HepG2 (cell line): ENCODE results near the gene SMIM41. TPM values are rescaled to one million over a fixed set of nuclear protein-coding genes. Genes with fewer than 3 reads are reported as not detected.

Source experiments
- ATAC-seq: fragments of 200-7000 bp; cut with Tn5 transposase; 3 replicates; pipeline ENCODE4 v1.9.1; 2020; ENCODE audit warnings: mild to moderate bottlenecking, moderate library complexity
- BruUV-seq: library from RNA; stranded (reverse); fragments of 400-500 nt; replicated peaks from 2 replicates; lab custom pipeline; 2021; lab: Mats Ljungman, UMichigan
- CTCF ChIA-PET: fragments of 300-600 bp; formaldehyde crosslinking; extraction: SDS; loops from one replicate; lab custom pipeline; 2021; ENCODE audit warnings: low total read pairs, inconsistent platforms, low intra/inter-chr PET ratio; lab: Yijun Ruan, JAX
- POLR2A ChIA-PET: fragments of 350-600 bp; sonication (Branson Sonifier 250); formaldehyde crosslinking; loops from one replicate; lab custom pipeline; 2020; ENCODE audit warnings: antibody characterized with exemption, inconsistent platforms; lab: Yijun Ruan, JAX
- DNase-seq: peaks from one replicate; pipeline ENCODE4 v3.0.0-alpha.2; 2015; ENCODE audit warnings: low spot score
- FAIRE-seq: peaks from 3 replicates; lab custom pipeline; 2011; peaks lifted over from hg19 to GRCh38; lab: Jason Lieb, UNC
- H2AFZ ChIP-seq: one replicate; pipeline ENCODE4 v1.6.1; 2011; ENCODE audit warnings: low read length, inconsistent platforms
- H3K27ac ChIP-seq: fragments of 300-600 bp; 3 replicates; pipeline ENCODE4 v1.8.0; 2011; ENCODE audit warnings: mixed run types, mild to moderate bottlenecking, mixed read lengths, low read length, inconsistent platforms; ENCODE audit not compliant: insufficient read depth; ENCODE audit errors: extremely low read length
- H3K27me3 ChIP-seq, 2 experiments: fragments of 200-600 bp in 1 of 2; 2 replicates in 1 of 2; 3 replicates in 1 of 2; pipeline versions ENCODE4 v1.6.0 to v1.8.0; 2011; ENCODE audit warnings: low read length in 2 of 2, mild to moderate bottlenecking in 2 of 2, moderate library complexity in 2 of 2, inconsistent platforms in 1 of 2; ENCODE audit not compliant: insufficient read depth in 2 of 2, control insufficient read depth in 1 of 2
- H3K36me3 ChIP-seq, 2 experiments: fragments of 200-600 bp in 1 of 2; replicated peaks in 1 of 2; 2 replicates in 1 of 2; 3 replicates in 1 of 2; pipeline versions ENCODE4 v1.5.1 to v1.8.0; 2011; ENCODE audit warnings: low read length in 2 of 2, inconsistent platforms in 1 of 2; ENCODE audit not compliant: insufficient read depth in 2 of 2, control insufficient read depth in 1 of 2
- H3K4me1 ChIP-seq: 2 replicates; pipeline ENCODE4 v1.5.1; 2012; ENCODE audit warnings: low read length, inconsistent platforms; ENCODE audit not compliant: insufficient read depth
- H3K4me2 ChIP-seq: 2 replicates; pipeline ENCODE4 v1.6.0; 2011; ENCODE audit warnings: low read depth, low read length, inconsistent platforms
- H3K4me3 ChIP-seq, 3 experiments: fragments of 200-600 bp in 1 of 3; sonication (generic), shearing (Covaris generic) in 1 of 3; replicated peaks in 1 of 3; 2 replicates each; pipeline ENCODE4 v1.5.1; 2011 to 2016; ENCODE audit warnings: low read length in 3 of 3, inconsistent platforms in 2 of 3, low read depth in 2 of 3, mild to moderate bottlenecking in 2 of 3, control low read depth in 1 of 3, mixed read lengths in 1 of 3; ENCODE audit not compliant: insufficient read depth in 1 of 3
- H3K79me2 ChIP-seq: one replicate; pipeline ENCODE4 v1.6.1; 2011; ENCODE audit warnings: low read length, inconsistent platforms; ENCODE audit not compliant: insufficient read depth
- H3K9ac ChIP-seq: 2 replicates; pipeline ENCODE4 v1.6.0; 2011; ENCODE audit warnings: mild to moderate bottlenecking, low read depth, low read length, inconsistent platforms; ENCODE audit not compliant: insufficient read depth
- H3K9me3 ChIP-seq: 2 replicates; pipeline ENCODE4 v1.5.1; 2012; ENCODE audit warnings: mild to moderate bottlenecking, low read length
- H4K20me1 ChIP-seq: 2 replicates; pipeline ENCODE4 v1.6.0; 2011; ENCODE audit warnings: inconsistent platforms, mild to moderate bottlenecking, low read length, moderate library complexity; ENCODE audit not compliant: insufficient read depth
- AGO1 ChIP-seq: fragments of 200-400 bp; formaldehyde crosslinking; IDR thresholded peaks from 2 replicates; pipeline ENCODE4 v1.6.1; 2017; ENCODE audit warnings: mild to moderate bottlenecking, low read depth, low read length, moderate library complexity; ENCODE audit not compliant: poor library complexity, severe bottlenecking
- ARID2 ChIP-seq: sonication (generic); formaldehyde crosslinking; IDR thresholded peaks from 2 replicates; pipeline ENCODE4 v1.8.1; 2022; ENCODE audit warnings: mild to moderate bottlenecking, missing genetic modification reagents, borderline replicate concordance
- DR1 ChIP-seq: sonication (generic); formaldehyde crosslinking; IDR thresholded peaks from 2 replicates; pipeline ENCODE4 v1.8.0; 2021; ENCODE audit warnings: mild to moderate bottlenecking, missing genetic modification reagents, inconsistent platforms
- ELF1 ChIP-seq: sonication (generic); formaldehyde crosslinking; IDR thresholded peaks from 2 replicates; pipeline ENCODE4 v1.4.0; 2020; ENCODE audit warnings: missing genetic modification reagents
- GTF2F1 ChIP-seq: fragments of 150-350 bp; IDR thresholded peaks from 2 replicates; pipeline ENCODE4 v1.6.1; 2014; ENCODE audit warnings: low read length
- POGZ ChIP-seq: sonication (generic); formaldehyde crosslinking; IDR thresholded peaks from 2 replicates; pipeline ENCODE4 v1.4.0; 2020; ENCODE audit warnings: mild to moderate bottlenecking, missing genetic modification reagents
- USF2 ChIP-seq, 2 experiments: sonication (generic) in 1 of 2; formaldehyde crosslinking in 1 of 2; IDR thresholded peaks; 2 replicates each; pipeline versions ENCODE4 v1.5.1 to v1.6.1; 2011 to 2020; ENCODE audit warnings: borderline replicate concordance in 1 of 2, low read depth in 1 of 2, low read length in 1 of 2, mild to moderate bottlenecking in 1 of 2, missing genetic modification reagents in 1 of 2, moderate library complexity in 1 of 2
- ZNF431 ChIP-seq: sonication (generic); formaldehyde crosslinking; IDR thresholded peaks from 2 replicates; pipeline ENCODE4 v1.9.0; 2022; ENCODE audit warnings: missing genetic modification reagents, low read depth, mild to moderate bottlenecking, borderline replicate concordance
- ZNF451 ChIP-seq: sonication (generic); formaldehyde crosslinking; IDR thresholded peaks from 2 replicates; pipeline ENCODE4 v1.5.0; 2020; ENCODE audit warnings: mild to moderate bottlenecking, missing genetic modification reagents
- ZNF510 ChIP-seq: sonication (generic); formaldehyde crosslinking; IDR thresholded peaks from 2 replicates; pipeline ENCODE4 v1.4.0; 2020; ENCODE audit warnings: low read depth, mild to moderate bottlenecking, missing genetic modification reagents
- ZNF550 ChIP-seq: sonication (generic); formaldehyde crosslinking; IDR thresholded peaks from 2 replicates; pipeline ENCODE4 v1.4.0; 2020; ENCODE audit warnings: mild to moderate bottlenecking, missing genetic modification reagents, borderline replicate concordance
- ZNF781 ChIP-seq: sonication (generic); formaldehyde crosslinking; IDR thresholded peaks from 2 replicates; pipeline ENCODE4 v1.5.1; 2020; ENCODE audit warnings: borderline replicate concordance, mild to moderate bottlenecking, missing genetic modification reagents; ENCODE audit errors: not compliant biosample characterization
- ZNF788 ChIP-seq: sonication (generic); formaldehyde crosslinking; IDR thresholded peaks from 2 replicates; pipeline ENCODE4 v1.5.0; 2020; ENCODE audit warnings: mild to moderate bottlenecking, missing genetic modification reagents, borderline replicate concordance
- WGBS: methylation state at CpG from one replicate; pipeline ENCODE4 v1.1.6; 2017; ENCODE audit warnings: low lambda C conversion rate; 5-methylcytosine and 5-hydroxymethylcytosine counted together
- in situ Hi-C: cut with HindIII; loops from 2 replicates; pipeline ENCODE4 v1.10.0; 2017; ENCODE audit warnings: low pct_unique_long_range_greater_than_20kb; ENCODE audit not compliant: extremely low pct_ligation_motif_present
- intact Hi-C: fragments of 100-400 bp; cut with micrococcal nuclease; formaldehyde crosslinking; loops from one replicate; pipeline ENCODE4 v1.10.0; 2022; ENCODE audit not compliant: unreplicated experiment
- polyA plus RNA-seq, 8 experiments: library from polyadenylated mRNA; depleted of rRNA in 3 of 8; stranded (reverse) in 7 of 8; unstranded in 1 of 8; fragments of >200 nt; fragmentation: Illumina TruSeq in 4 of 8; extraction: Trizol in 4 of 8; gene quantifications; 2 replicates each; pipeline versions ENCODE4 v1.2.1 to v1.2.3, GENCODE V29; 2011 to 2016; ENCODE audit warnings: low read depth in 4 of 8, missing spikeins in 1 of 8, mixed read lengths in 1 of 8; ENCODE audit not compliant: insufficient read depth in 1 of 8
- total RNA-seq, 5 experiments: library from RNA; depleted of rRNA; stranded (reverse); fragments of >200 nt; fragmentation: Illumina TruSeq; extraction: Trizol; gene quantifications; 2 replicates each; pipeline ENCODE4 v1.2.3, GENCODE V29; 2016; ENCODE audit warnings: low read depth in 1 of 5
- TF ChIP-seq, protein P1 (sequence below): sonication (generic); formaldehyde crosslinking; IDR thresholded peaks from 2 replicates; pipeline ENCODE4 v1.5.0; 2020; ENCODE audit warnings: missing genetic modification reagents

SMIM41 gene
- total and polyA plus RNA-seq, 2 of the 13 experiments (the other 11 are each of a cell fraction or from before 2014, with no cell fraction given): not detected

DNA sequence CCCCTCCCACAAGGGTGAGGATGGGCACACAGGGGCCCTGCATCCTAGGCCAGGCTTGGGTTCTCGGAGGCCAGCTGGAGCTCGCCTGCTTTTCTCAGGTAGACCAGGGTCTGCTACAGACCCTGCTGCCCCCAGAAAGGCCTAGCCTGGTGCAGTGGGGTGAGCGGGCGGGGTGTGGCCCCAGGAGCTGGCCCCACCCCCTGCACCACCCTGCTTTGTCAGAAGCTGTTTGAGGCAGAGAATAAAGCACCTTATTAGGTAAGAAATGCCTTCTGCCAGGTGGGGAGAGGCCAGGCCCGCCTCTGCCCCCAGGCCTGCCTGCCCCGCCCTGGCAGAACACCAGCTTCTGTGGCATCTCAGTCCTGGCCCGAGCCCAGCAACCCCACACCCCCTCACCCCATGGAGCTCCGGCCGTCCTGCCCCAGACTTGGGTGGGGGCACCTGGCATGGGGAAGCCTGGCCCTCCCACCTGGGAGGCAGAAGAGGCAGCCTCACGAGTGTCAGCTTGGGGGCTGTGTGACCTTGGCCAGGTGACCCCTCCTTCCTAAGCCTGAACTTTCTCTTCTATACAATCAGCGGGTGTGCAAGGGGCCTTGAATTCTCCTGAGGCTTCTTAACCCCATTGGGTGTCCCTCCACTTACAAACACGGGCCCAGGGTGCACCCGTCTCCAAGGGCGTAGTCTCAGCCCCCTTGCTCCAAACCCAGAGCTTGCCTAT is 69.1 kb downstream of the SMIM41 start:
- no peak overlapping the region for H3K27ac ChIP-seq
- no peaks in the 10 kb centered on the region for H4K20me1 ChIP-seq
- no TSS peak for BruUV-seq
- H3K4me1 ChIP-seq: peaks cover 7% of the 10 kb centered on the region; the same call in 1 of the 2 replicates
- FAIRE-seq (no peak), ATAC-seq (no peak), DNase-seq (no peak)
- no peaks in the 10 kb centered on the region for H3K9me3 ChIP-seq
- no peak for TF ChIP-seq ZNF451 (CRISPR knock-in tag)
- TF ChIP-seq ZNF781 (CRISPR knock-in tag): no peak
- TF ChIP-seq ARID2: no peak
- TF ChIP-seq, protein P1, sequence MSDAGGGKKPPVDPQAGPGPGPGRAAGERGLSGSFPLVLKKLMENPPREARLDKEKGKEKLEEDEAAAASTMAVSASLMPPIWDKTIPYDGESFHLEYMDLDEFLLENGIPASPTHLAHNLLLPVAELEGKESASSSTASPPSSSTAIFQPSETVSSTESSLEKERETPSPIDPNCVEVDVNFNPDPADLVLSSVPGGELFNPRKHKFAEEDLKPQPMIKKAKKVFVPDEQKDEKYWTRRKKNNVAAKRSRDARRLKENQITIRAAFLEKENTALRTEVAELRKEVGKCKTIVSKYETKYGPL: no peak
- no peak for TF ChIP-seq ELF1 (CRISPR knock-in tag)
- WGBS: 92% methylated on average over 2 of the region's 14 CpGs
- no peak overlapping the region for H3K4me2 ChIP-seq
- no peaks in the 10 kb centered on the region for H3K79me2 ChIP-seq
- in situ Hi-C loops (loop anchor here (5.0 to 25.0 kb wide), 4 partner anchors 179 to 839 kb away; no protein-coding TSS in a partner anchor), intact Hi-C loops (no loop called here)
- no peak overlapping the region for H3K9ac ChIP-seq
- CTCF ChIA-PET: no interaction called here
- H2AFZ ChIP-seq: no peak overlapping the region
- 0 out of 5 replicates have a peak, but pooled peaks cover 0 to 1% of the 10 kb centered on the region in 2 experiments for H3K27me3 ChIP-seq
- no peak overlapping the region for H3K4me3 ChIP-seq
- no peaks in the 10 kb centered on the region for H3K36me3 ChIP-seq
- POLR2A ChIA-PET: no interaction called here

DNA sequence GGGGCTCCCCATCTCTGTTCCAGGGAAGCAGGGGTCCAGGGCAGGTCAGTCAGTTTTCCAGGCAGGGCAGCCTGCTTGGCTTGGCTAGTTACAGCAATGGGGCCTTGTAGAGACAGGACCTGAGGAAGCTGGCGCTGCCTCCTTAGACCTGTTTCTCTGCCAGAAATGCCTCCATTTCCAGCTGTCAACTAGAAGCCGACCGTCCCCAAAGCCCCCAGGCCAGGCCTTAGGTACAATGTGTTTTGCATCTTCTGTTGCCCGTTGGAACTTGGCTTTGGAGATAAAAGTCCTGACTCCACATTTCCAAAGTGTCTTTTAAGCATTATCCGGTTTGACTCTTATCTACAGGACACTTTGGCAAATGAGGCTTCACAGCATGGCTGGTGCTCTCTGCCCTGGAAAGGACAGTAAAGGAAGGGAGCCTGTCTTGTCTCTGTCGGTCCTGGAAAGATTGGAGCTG is 69.7 kb downstream of the SMIM41 start:
- ChIA-PET POLR2A (no interaction called here), CTCF (no interaction called here)
- in situ Hi-C loops (loop anchor here (5.0 to 25.0 kb wide), 4 partner anchors 178 to 838 kb away; no protein-coding TSS in a partner anchor), intact Hi-C loops (no loop called here)
- peaks cover 7% of the 10 kb centered on the region; the same call in 1 of the 2 replicates for H3K4me1 ChIP-seq
- H3K27ac ChIP-seq: no peak overlapping the region
- H3K79me2 ChIP-seq: no peaks in the 10 kb centered on the region
- H3K9ac ChIP-seq: no peak overlapping the region
- no TSS peak for BruUV-seq
- no peaks in the 10 kb centered on the region for H4K20me1 ChIP-seq
- no peaks in the 10 kb centered on the region for H3K36me3 ChIP-seq
- FAIRE-seq (no peak), ATAC-seq (no peak), DNase-seq (no peak)
- 0 out of 5 replicates have a peak, but pooled peaks cover 0 to 1% of the 10 kb centered on the region in 2 experiments for H3K27me3 ChIP-seq
- H3K4me3 ChIP-seq: no peak overlapping the region
- no peaks in the 10 kb centered on the region for H3K9me3 ChIP-seq
- 41% methylated on average over 6 of the region's 6 CpGs for WGBS
- no peak overlapping the region for H3K4me2 ChIP-seq
- no peak overlapping the region for H2AFZ ChIP-seq
- no peak for TF ChIP-seq USF2 (IDR thresholded peaks at IDR 0.05; ENCODE audit: low read depth, low read length)
- TF ChIP-seq USF2 (CRISPR knock-in tag; IDR thresholded peaks at IDR 0.05; ENCODE audit: borderline replicate concordance): no peak
- TF ChIP-seq ZNF510 (CRISPR knock-in tag): no peak
- TF ChIP-seq ZNF451 (CRISPR knock-in tag): no peak
- TF ChIP-seq ZNF550 (CRISPR knock-in tag): no peak
- no peak for TF ChIP-seq ZNF431
- TF ChIP-seq AGO1: no peak
- TF ChIP-seq DR1 (CRISPR knock-in tag): no peak
- TF ChIP-seq POGZ: no peak
- no peak for TF ChIP-seq ZNF788 (CRISPR knock-in tag)
- no peak for TF ChIP-seq GTF2F1
